HCT116 (cell line): ENCODE data around the gene CCR7. TPM values are rescaled to one million over a fixed set of nuclear protein-coding genes. Genes with fewer than 3 reads are reported as not detected.

Experiments
- ATAC-seq: fragments of 200-7000 bp; cut with Tn5 transposase; 2 replicates; pipeline ENCODE4 v1.9.1; 2020; ENCODE audit warnings: mild to moderate bottlenecking, moderate library complexity
- BruUV-seq: library from RNA; stranded (reverse); fragments of 400-500 nt; replicated peaks from 2 replicates; lab custom pipeline; 2021; lab: Mats Ljungman, UMichigan
- CTCF ChIA-PET: fragments of 300-600 bp; sonication (Branson Sonifier 250); formaldehyde crosslinking; loops from one replicate; lab custom pipeline; 2021; ENCODE audit warnings: antibody characterized with exemption; lab: Charles Lee
- POLR2A ChIA-PET: fragments of 300-600, 350-600 bp; sonication (Branson Sonifier 250); formaldehyde crosslinking; loops from one replicate; lab custom pipeline; 2021; ENCODE audit warnings: antibody characterized with exemption; lab: Charles Lee
- RAD21 ChIA-PET, 2 experiments: fragments of 300-600 bp; sonication (Branson Sonifier 250); formaldehyde crosslinking; loops; one replicate each; lab custom pipeline; 2023; ENCODE audit warnings: low total read pairs in 2 of 2; ENCODE audit not compliant: uncharacterized antibody in 2 of 2, unreplicated experiment in 2 of 2, low non-redundant PET in 1 of 2; lab: Charles Lee
- DNase-seq: peaks from one replicate; pipeline ENCODE4 v3.0.0-alpha.2; 2010; ENCODE audit warnings: low read depth, low spot score
- H2AFZ ChIP-seq: fragments of 200-600 bp; shearing (Covaris generic), sonication (generic); 2 replicates; pipeline ENCODE4 v1.6.1; 2017; ENCODE audit warnings: low read depth, mixed run types, mixed read lengths, antibody characterized with exemption, low read length; ENCODE audit not compliant: poor library complexity, severe bottlenecking
- H3K27ac ChIP-seq: 2 replicates; pipeline ENCODE4 v1.5.1; 2012; ENCODE audit warnings: low read depth, low read length
- H3K27me3 ChIP-seq: fragments of 200-600 bp; sonication (generic); 2 replicates; pipeline ENCODE4 v1.6.1; 2016; ENCODE audit warnings: mixed run types, low read length, mixed read lengths; ENCODE audit not compliant: insufficient read depth
- H3K36me3 ChIP-seq, 2 experiments: fragments of 200-500 bp in 1 of 2; fragments of 200-600 bp in 1 of 2; sonication (Bioruptor generic) in 1 of 2; sonication (generic) in 1 of 2; 2 replicates each; pipeline versions ENCODE4 v1.5.1 to v1.6.1; 2014 to 2016; ENCODE audit warnings: low read length in 2 of 2, inconsistent platforms in 1 of 2, mixed read lengths in 1 of 2, mixed run types in 1 of 2; ENCODE audit not compliant: insufficient read depth in 2 of 2, control insufficient read depth in 1 of 2
- H3K4me1 ChIP-seq, 2 experiments: fragments of 200-600 bp in 1 of 2; sonication (generic) in 1 of 2; 2 replicates each; pipeline versions ENCODE4 v1.5.1 to v1.6.1; 2012 to 2017; ENCODE audit warnings: low read length in 2 of 2, inconsistent platforms in 1 of 2, mild to moderate bottlenecking in 1 of 2, mixed read lengths in 1 of 2, mixed run types in 1 of 2, moderate library complexity in 1 of 2; ENCODE audit not compliant: insufficient read depth in 2 of 2, control insufficient read depth in 1 of 2
- H3K4me2 ChIP-seq: fragments of 200-600 bp; sonication (generic); 2 replicates; pipeline ENCODE4 v1.6.1; 2017; ENCODE audit warnings: mixed run types, low read length, mixed read lengths
- H3K4me3 ChIP-seq, 2 experiments: fragments of 200-600 bp in 1 of 2; sonication (generic) in 1 of 2; replicated peaks in 1 of 2; 2 replicates each; pipeline ENCODE4 v1.5.1; 2011 to 2016; ENCODE audit warnings: low read length in 2 of 2, control low read depth in 1 of 2, low read depth in 1 of 2, mild to moderate bottlenecking in 1 of 2, mixed read lengths in 1 of 2, mixed run types in 1 of 2
- H3K79me2 ChIP-seq: fragments of 200-600 bp; sonication (generic); 2 replicates; pipeline ENCODE4 v1.6.1; 2017; ENCODE audit warnings: mild to moderate bottlenecking, mixed run types, low read length, moderate library complexity, mixed read lengths; ENCODE audit not compliant: insufficient read depth
- H3K9ac ChIP-seq: fragments of 200-600 bp; sonication (generic); 2 replicates; pipeline ENCODE4 v1.6.1; 2016; ENCODE audit warnings: low read length, mixed read lengths
- H3K9me2 ChIP-seq: fragments of 200-600 bp; sonication (generic), shearing (Covaris generic); 2 replicates; pipeline ENCODE4 v1.6.1; 2017; ENCODE audit warnings: mixed run types, mild to moderate bottlenecking, moderate library complexity; ENCODE audit not compliant: insufficient read depth
- H3K9me3 ChIP-seq, 2 experiments: fragments of 200-500 bp in 1 of 2; fragments of 200-600 bp in 1 of 2; sonication (Bioruptor generic) in 1 of 2; sonication (generic) in 1 of 2; 2 replicates each; pipeline ENCODE4 v1.6.1; 2014 to 2017; ENCODE audit warnings: low read length in 2 of 2, mixed read lengths in 2 of 2, inconsistent platforms in 1 of 2, low read depth in 1 of 2, mild to moderate bottlenecking in 1 of 2, mixed run types in 1 of 2, moderate library complexity in 1 of 2; ENCODE audit not compliant: control insufficient read depth in 1 of 2, insufficient read depth in 1 of 2
- H4K20me1 ChIP-seq: fragments of 200-600 bp; sonication (generic), shearing (Covaris generic); 2 replicates; pipeline ENCODE4 v1.6.1; 2017; ENCODE audit warnings: mixed run types, mild to moderate bottlenecking, moderate library complexity; ENCODE audit not compliant: insufficient read depth
- CBX3 ChIP-seq: IDR thresholded peaks from 2 replicates; pipeline ENCODE4 v1.6.1; 2012; ENCODE audit warnings: low read depth
- EGR1 ChIP-seq: IDR thresholded peaks from 2 replicates; pipeline ENCODE4 v1.6.1; 2012; ENCODE audit warnings: low read depth
- ELF1 ChIP-seq: IDR thresholded peaks from 2 replicates; pipeline ENCODE4 v1.6.1; 2012; ENCODE audit warnings: low read depth, borderline replicate concordance
- EZH2 ChIP-seq: fragments of 200-600 bp; sonication (generic); IDR thresholded peaks from 2 replicates; pipeline ENCODE4 v1.6.1; 2017; ENCODE audit warnings: antibody characterized with exemption, mixed run types
- JUND ChIP-seq: IDR thresholded peaks from 2 replicates; pipeline ENCODE4 v1.6.1; 2012
- POLR2A ChIP-seq: IDR thresholded peaks from 2 replicates; pipeline ENCODE4 v1.7.0; 2011; ENCODE audit warnings: borderline replicate concordance; ENCODE audit not compliant: insufficient read depth, insufficient read length; ENCODE audit errors: extremely low read depth
- POLR2AphosphoS5 ChIP-seq: IDR thresholded peaks from 2 replicates; pipeline ENCODE4 v1.6.1; 2011; ENCODE audit warnings: mild to moderate bottlenecking, low read depth, low read length, moderate library complexity
- SIN3A ChIP-seq: IDR thresholded peaks from 2 replicates; pipeline ENCODE4 v1.6.1; 2012; ENCODE audit warnings: low read depth
- SRF ChIP-seq: IDR thresholded peaks from 2 replicates; pipeline ENCODE4 v1.6.1; 2012; ENCODE audit warnings: low read depth
- TCF7L2 ChIP-seq: IDR thresholded peaks from 2 replicates; pipeline ENCODE4 v1.7.0; 2011; ENCODE audit warnings: borderline replicate concordance, inconsistent platforms; ENCODE audit not compliant: insufficient read depth, insufficient read length; ENCODE audit errors: extremely low read depth
- YY1 ChIP-seq: IDR thresholded peaks from 2 replicates; pipeline ENCODE4 v1.6.1; 2011; ENCODE audit warnings: low read length, low read depth, moderate library complexity, mild to moderate bottlenecking; ENCODE audit not compliant: insufficient replicate concordance; ENCODE audit errors: extremely low read depth
- ZNF274 ChIP-seq: fragments of 200-500 bp; sonication (Bioruptor generic); IDR thresholded peaks from 2 replicates; pipeline ENCODE4 v1.6.1; 2014; ENCODE audit warnings: mild to moderate bottlenecking, low read depth, low read length, inconsistent platforms
- intact Hi-C: fragments of 100-400 bp; cut with micrococcal nuclease; formaldehyde crosslinking; loops from 2 replicates; pipeline ENCODE4 v1.10.0; 2022
- total RNA-seq: library from RNA; stranded (reverse); gene quantifications from one replicate; pipeline ENCODE4 v1.2.1, GENCODE V29; 2021; ENCODE audit not compliant: unreplicated experiment
- TF ChIP-seq, protein P1 (sequence below): IDR thresholded peaks from 2 replicates; pipeline ENCODE4 v1.6.1; 2012
- TF ChIP-seq, protein P2 (sequence below): IDR thresholded peaks from 2 replicates; pipeline ENCODE4 v1.6.1; 2012; ENCODE audit warnings: low read depth

CCR7 gene
- total RNA-seq, 1 experiment from 2014 or later = 0.69 TPM

DNA sequence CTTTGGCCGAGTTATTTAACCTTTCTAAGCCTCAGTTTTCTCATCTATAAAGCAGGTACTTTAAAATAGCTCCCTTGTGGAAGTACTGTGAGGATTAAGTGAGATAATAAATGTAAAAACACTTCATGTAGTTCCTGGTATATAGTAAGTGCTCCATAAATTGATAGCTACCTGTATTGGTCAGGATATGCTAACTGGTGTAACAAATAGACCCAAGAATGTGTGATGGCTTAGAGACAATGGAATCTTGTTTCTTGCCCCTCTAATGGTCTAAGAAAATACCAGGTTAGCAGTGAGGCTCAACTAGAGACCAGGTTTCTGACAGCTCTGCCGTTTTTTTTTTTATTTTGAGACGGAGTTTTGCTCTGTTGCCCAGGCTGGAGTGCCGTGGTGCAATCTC, 29.8 kb downstream of the CCR7 start:
- Histone ChIP-seq H3K9me2 (no peaks in the 10 kb centered on the region), H3K4me2 (no peak overlapping the region), H3K79me2 (no peaks in the 10 kb centered on the region), H3K27ac (no peak overlapping the region), H3K9ac (no peak overlapping the region), H3K4me3 (no peak overlapping the region), H3K27me3 (no peaks in the 10 kb centered on the region), H3K4me1 (peaks cover 38 to 67% of the 10 kb centered on the region in 2 experiments), H4K20me1 (no peaks in the 10 kb centered on the region), H3K9me3 (no peaks in the 10 kb centered on the region), H2AFZ (no peak overlapping the region), H3K36me3 (no peaks in the 10 kb centered on the region)
- ChIA-PET CTCF (interaction anchor here (0.7 to 5.2 kb wide), 7 partner anchors 24 to 231 kb away, joined by 3 to 22 read pairs (median 4); no protein-coding TSS in a partner anchor), POLR2A (interaction anchor here (1.3 to 2.1 kb wide), 3 partner anchors 25 to 170 kb away, joined by 5 to 6 read pairs (median 5); partner anchors contain the start of genes GJD3 and TNS4), RAD21 (interaction anchor here in 1 of 2 experiments (0.7 kb wide), 1 partner anchor 118 kb away, joined by 5 read pairs; the partner anchor contains the start of gene TOP2A)
- ATAC-seq (no peak), DNase-seq (no peak)
- TF ChIP-seq EZH2 (no peak), POLR2A (no peak), SRF (no peak), ELF1 (no peak), POLR2AphosphoS5 (no peak)
- intact Hi-C loops = no loop called here
- no TSS peak for BruUV-seq

DNA sequence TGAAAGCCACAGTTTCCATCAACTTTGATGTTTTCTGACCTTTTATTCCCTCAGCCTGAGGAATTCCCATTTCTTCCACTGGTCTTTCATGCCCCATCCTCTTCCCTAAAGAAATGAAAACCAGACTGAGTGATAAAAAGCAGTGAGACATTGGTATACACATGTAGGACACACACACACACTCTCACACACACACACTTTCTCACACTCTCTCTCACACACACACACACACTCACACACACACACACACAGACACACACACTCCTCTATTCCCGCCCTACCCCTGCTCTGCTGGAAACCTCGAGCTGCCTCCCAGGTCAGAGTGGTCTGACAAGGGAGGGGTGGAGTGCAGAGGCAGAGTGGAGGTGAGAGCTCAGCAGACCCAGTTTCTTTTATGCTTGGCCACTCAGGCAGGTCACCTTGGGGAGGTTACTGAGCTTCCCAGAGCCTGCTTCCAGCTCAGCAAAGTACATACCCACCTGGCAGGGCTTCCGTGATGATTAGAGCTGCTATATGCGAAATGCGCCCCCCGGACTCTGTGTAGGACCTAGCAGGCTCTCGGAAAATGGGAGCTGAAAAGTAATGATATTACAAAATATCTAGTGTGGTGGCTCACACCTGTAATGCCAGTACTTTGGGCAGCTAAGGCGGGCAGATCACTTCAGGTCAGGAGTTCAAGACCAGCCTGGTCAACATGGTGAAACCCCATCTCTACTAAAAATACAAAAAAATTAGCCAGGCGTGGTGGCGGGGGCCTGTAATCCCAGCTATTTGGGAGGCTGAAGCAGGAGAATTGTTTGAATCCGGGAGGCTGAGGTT, 30.7 kb downstream of the CCR7 start:
- ChIA-PET RAD21 (interaction anchor here in 1 of 2 experiments (0.6 to 2.3 kb wide), 3 partner anchors 26 to 192 kb away, joined by 3 to 14 read pairs (median 3); no protein-coding TSS in a partner anchor), CTCF (interaction anchor here (0.7 to 4.0 kb wide), 10 partner anchors 26 to 230 kb away, joined by 3 to 31 read pairs (median 14); partner anchors contain the start of gene TOP2A), POLR2A (interaction anchor here (0.6 to 2.0 kb wide), 5 partner anchors 14 to 315 kb away, joined by 3 to 5 read pairs (median 5); partner anchors contain the start of genes TNS4 and WIPF2)
- no peaks in the 10 kb centered on the region for H3K9me2 ChIP-seq
- H3K79me2 ChIP-seq = no peaks in the 10 kb centered on the region
- H3K4me2 ChIP-seq = no peak overlapping the region
- H3K36me3 ChIP-seq = no peaks in the 10 kb centered on the region
- no peaks in the 10 kb centered on the region for H3K27me3 ChIP-seq
- peaks cover 40 to 74% of the 10 kb centered on the region in 2 experiments for H3K4me1 ChIP-seq
- H2AFZ ChIP-seq = no peak overlapping the region
- ATAC-seq = no peak
- no peak overlapping the region for H3K9ac ChIP-seq
- H4K20me1 ChIP-seq = no peaks in the 10 kb centered on the region
- no TSS peak for BruUV-seq
- no peak for DNase-seq
- H3K4me3 ChIP-seq = no peak overlapping the region
- no peaks in the 10 kb centered on the region for H3K9me3 ChIP-seq
- H3K27ac ChIP-seq = no peak overlapping the region
- intact Hi-C loops = loop anchor here (5.0 kb wide), 1 partner anchor 232 kb away; no protein-coding TSS in a partner anchor
- TF ChIP-seq YY1 (no peak), CBX3 (no peak), TCF7L2 (no peak), ZNF274 (no peak), SIN3A (no peak), EGR1 (no peak), JUND (no peak)
- TF ChIP-seq, protein P1, sequence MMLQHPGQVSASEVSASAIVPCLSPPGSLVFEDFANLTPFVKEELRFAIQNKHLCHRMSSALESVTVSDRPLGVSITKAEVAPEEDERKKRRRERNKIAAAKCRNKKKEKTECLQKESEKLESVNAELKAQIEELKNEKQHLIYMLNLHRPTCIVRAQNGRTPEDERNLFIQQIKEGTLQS = no peak
- TF ChIP-seq, protein P2, sequence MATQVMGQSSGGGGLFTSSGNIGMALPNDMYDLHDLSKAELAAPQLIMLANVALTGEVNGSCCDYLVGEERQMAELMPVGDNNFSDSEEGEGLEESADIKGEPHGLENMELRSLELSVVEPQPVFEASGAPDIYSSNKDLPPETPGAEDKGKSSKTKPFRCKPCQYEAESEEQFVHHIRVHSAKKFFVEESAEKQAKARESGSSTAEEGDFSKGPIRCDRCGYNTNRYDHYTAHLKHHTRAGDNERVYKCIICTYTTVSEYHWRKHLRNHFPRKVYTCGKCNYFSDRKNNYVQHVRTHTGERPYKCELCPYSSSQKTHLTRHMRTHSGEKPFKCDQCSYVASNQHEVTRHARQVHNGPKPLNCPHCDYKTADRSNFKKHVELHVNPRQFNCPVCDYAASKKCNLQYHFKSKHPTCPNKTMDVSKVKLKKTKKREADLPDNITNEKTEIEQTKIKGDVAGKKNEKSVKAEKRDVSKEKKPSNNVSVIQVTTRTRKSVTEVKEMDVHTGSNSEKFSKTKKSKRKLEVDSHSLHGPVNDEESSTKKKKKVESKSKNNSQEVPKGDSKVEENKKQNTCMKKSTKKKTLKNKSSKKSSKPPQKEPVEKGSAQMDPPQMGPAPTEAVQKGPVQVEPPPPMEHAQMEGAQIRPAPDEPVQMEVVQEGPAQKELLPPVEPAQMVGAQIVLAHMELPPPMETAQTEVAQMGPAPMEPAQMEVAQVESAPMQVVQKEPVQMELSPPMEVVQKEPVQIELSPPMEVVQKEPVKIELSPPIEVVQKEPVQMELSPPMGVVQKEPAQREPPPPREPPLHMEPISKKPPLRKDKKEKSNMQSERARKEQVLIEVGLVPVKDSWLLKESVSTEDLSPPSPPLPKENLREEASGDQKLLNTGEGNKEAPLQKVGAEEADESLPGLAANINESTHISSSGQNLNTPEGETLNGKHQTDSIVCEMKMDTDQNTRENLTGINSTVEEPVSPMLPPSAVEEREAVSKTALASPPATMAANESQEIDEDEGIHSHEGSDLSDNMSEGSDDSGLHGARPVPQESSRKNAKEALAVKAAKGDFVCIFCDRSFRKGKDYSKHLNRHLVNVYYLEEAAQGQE = no peak
